ENCODE measurements around the gene FOXN4. TPM values are rescaled to one million over a fixed set of nuclear protein-coding genes. Genes with fewer than 3 reads are reported as not detected.

The FOXN4 gene
- total and polyA plus RNA-seq, 2 of the 13 experiments (the other 11 are each of a cell fraction or from before 2014, with no cell fraction given), result 0.11 TPM; not detected in 1

DNA sequence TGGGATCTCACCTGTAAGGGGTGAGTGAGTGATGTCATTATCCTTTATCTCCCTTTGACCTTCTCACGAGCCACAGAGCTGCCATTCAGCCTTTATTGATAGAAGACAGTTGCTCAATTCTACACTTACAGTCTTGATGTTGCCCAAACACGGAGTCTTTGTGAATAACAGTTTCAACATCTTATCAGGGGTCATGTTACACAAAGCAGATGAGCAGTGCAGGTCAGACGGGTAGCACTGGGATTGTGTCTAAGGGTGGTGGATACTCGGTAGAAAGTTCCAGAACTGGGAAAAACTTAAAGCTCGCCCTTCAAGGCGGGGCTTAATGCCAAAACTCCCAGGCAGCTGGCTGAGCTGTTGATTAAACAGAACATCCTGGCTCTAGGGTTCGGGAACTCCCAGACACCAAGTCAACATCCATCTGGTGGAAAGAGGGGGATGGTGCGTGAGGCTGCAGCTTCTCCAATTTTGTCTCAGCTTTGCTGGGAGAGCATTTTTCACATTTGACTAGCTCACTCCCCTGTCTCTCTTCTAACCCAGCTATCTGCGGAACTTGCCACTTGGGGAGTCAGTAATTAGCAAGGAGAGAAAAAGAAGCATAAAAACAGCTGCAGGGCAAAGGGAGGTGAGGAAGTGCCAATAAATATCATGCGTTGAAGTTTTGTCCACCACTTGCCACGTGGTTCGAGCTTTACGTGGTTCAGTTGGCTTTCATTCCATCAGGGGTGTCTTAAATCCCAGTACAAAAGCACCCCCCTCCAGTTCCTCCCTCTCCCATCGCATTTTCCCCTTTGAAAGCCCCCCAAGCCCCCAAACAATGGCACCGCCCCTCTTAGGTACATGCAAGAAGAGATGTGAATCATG, 31.0 kb downstream of the FOXN4 start (continued):
- TF ChIP-seq, protein P1, sequence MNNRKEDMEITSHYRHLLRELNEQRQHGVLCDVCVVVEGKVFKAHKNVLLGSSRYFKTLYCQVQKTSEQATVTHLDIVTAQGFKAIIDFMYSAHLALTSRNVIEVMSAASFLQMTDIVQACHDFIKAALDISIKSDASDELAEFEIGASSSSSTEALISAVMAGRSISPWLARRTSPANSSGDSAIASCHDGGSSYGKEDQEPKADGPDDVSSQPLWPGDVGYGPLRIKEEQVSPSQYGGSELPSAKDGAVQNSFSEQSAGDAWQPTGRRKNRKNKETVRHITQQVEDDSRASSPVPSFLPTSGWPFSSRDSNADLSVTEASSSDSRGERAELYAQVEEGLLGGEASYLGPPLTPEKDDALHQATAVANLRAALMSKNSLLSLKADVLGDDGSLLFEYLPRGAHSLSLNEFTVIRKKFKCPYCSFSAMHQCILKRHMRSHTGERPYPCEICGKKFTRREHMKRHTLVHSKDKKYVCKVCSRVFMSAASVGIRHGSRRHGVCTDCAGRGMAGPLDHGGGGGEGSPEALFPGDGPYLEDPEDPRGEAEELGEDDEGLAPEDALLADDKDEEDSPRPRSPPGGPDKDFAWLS (CRISPR knock-in tag; IDR thresholded peaks at IDR 0.05; ENCODE audit: borderline replicate concordance), result no peak
- TF ChIP-seq PBX2 (CRISPR knock-in tag; IDR thresholded peaks at IDR 0.05), result no peak; the same call in 1 of the 2 replicates
- no peak for TF ChIP-seq NFE2 (CRISPR knock-in tag; IDR thresholded peaks at IDR 0.05)
- no peak for TF ChIP-seq MYC (CRISPR knock-in tag; IDR thresholded peaks at IDR 0.05; ENCODE audit: borderline replicate concordance)
- TF ChIP-seq KLF13 (CRISPR knock-in tag; IDR thresholded peaks at IDR 0.05), result no peak
- TF ChIP-seq MYPOP (CRISPR knock-in tag; IDR thresholded peaks at IDR 0.05), result no peak; the same call in 1 of the 2 replicates
- TF ChIP-seq PAX8 (CRISPR knock-in tag; IDR thresholded peaks at IDR 0.05; ENCODE audit: borderline replicate concordance), result no peak
- TF ChIP-seq KLF9 (CRISPR knock-in tag; IDR thresholded peaks at IDR 0.05; ENCODE audit: low read depth), result no peak
- no peak for TF ChIP-seq ZNF260 (CRISPR knock-in tag; IDR thresholded peaks at IDR 0.05; ENCODE audit: borderline replicate concordance, low read depth)
- TF ChIP-seq PRPF4 (IDR thresholded peaks at IDR 0.05; ENCODE audit: low read depth, low read length, poor library complexity, severe bottlenecking), result no peak
- TF ChIP-seq ELF4 (CRISPR knock-in tag; IDR thresholded peaks at IDR 0.05; ENCODE audit: borderline replicate concordance), result no peak
- no peak for TF ChIP-seq KLF12 (CRISPR knock-in tag; IDR thresholded peaks at IDR 0.05; ENCODE audit: borderline replicate concordance)
- TF ChIP-seq ZBTB49 (CRISPR knock-in tag; IDR thresholded peaks at IDR 0.05; ENCODE audit: borderline replicate concordance), result no peak
- 0 out of 2 replicates have a peak, but pooled peaks have one; percentile 37 for TF ChIP-seq ZNF788 (CRISPR knock-in tag; IDR thresholded peaks at IDR 0.05; ENCODE audit: borderline replicate concordance)
- peak; percentile 55; the same call in 1 of the 2 replicates for TF ChIP-seq ZNF12 (CRISPR knock-in tag; IDR thresholded peaks at IDR 0.05)
- TF ChIP-seq ZMAT3 (CRISPR knock-in tag; conservative IDR thresholded peaks at IDR 0.05), result no peak
- peak; percentile 58; the same call in 1 of the 2 replicates for TF ChIP-seq SP5 (CRISPR knock-in tag; IDR thresholded peaks at IDR 0.05; ENCODE audit: borderline replicate concordance, low read depth)
- no peak for TF ChIP-seq ZSCAN25 (CRISPR knock-in tag; IDR thresholded peaks at IDR 0.05)
- TF ChIP-seq IRX3 (CRISPR knock-in tag; IDR thresholded peaks at IDR 0.05; ENCODE audit: borderline replicate concordance, low read depth), result no peak
- TF ChIP-seq ZNF615 (CRISPR knock-in tag; IDR thresholded peaks at IDR 0.05; ENCODE audit: borderline replicate concordance), result no peak
- TF ChIP-seq, protein P2, sequence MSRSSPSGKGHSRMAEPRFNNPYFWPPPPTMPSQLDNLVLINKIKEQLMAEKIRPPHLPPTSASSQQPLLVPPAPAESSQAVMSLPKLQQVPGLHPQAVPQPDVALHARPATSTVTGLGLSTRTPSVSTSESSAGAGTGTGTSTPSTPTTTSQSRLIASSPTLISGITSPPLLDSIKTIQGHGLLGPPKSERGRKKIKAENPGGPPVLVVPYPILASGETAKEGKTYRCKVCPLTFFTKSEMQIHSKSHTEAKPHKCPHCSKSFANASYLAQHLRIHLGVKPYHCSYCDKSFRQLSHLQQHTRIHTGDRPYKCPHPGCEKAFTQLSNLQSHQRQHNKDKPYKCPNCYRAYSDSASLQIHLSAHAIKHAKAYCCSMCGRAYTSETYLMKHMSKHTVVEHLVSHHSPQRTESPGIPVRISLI (CRISPR knock-in tag; IDR thresholded peaks at IDR 0.05; ENCODE audit: borderline replicate concordance), result 0 out of 2 replicates have a peak, but pooled peaks have one; percentile 52
